ENCODE measurements around the gene PLEKHJ1. TPM values are rescaled to one million over a fixed set of nuclear protein-coding genes. Genes with fewer than 3 reads are reported as not detected.
A peak's percentile ranks its signal among the peaks of the same experiment; 100 is the strongest.

The PLEKHJ1 gene
- total and polyA plus RNA-seq, 2 of the 13 experiments (the other 11 are each of a cell fraction or from before 2014, with no cell fraction given), result 70.5 to 130 TPM

GRCh38 chr19:2236314-2237050 is at the start of gene PLEKHJ1, which contains the start of gene SF3A2 (continued):
- peak; percentile 97 for TF ChIP-seq TBX3 (IDR thresholded peaks at IDR 0.05; ENCODE audit: borderline replicate concordance)
- TF ChIP-seq TIGD3 (CRISPR knock-in tag; IDR thresholded peaks at IDR 0.05; ENCODE audit: borderline replicate concordance), result peak; percentile 96; the same call in 1 of the 2 replicates
- no peak for TF ChIP-seq RBM22 (optimal IDR thresholded peaks at IDR 0.05; ENCODE audit: low read length)
- peak; percentile 91; the same call in 1 of the 2 replicates for TF ChIP-seq ZNF816 (CRISPR knock-in tag; IDR thresholded peaks at IDR 0.05; ENCODE audit: borderline replicate concordance)
- peak; percentile 55; the same call in 1 of the 2 replicates for TF ChIP-seq MTA1 (CRISPR knock-in tag; IDR thresholded peaks at IDR 0.05; ENCODE audit: borderline replicate concordance)
- TF ChIP-seq ARNT2 (CRISPR knock-in tag; IDR thresholded peaks at IDR 0.05; ENCODE audit: low read depth), result peak; percentile 94
- TF ChIP-seq FOXP1 (IDR thresholded peaks at IDR 0.05), result no peak
- no peak for TF ChIP-seq FOXP1 (CRISPR knock-in tag; IDR thresholded peaks at IDR 0.05)
- peak; percentile 87 for TF ChIP-seq ZNF329 (CRISPR knock-in tag; IDR thresholded peaks at IDR 0.05; ENCODE audit: low read depth)
- no peak for TF ChIP-seq NFIC (IDR thresholded peaks at IDR 0.05; ENCODE audit: low read length)
- no peak; the same call in 1 of the 2 replicates for TF ChIP-seq DNMT1 (CRISPR knock-in tag; IDR thresholded peaks at IDR 0.05)
- TF ChIP-seq ATF7 (IDR thresholded peaks at IDR 0.05), result no peak
- TF ChIP-seq ATF7 (CRISPR knock-in tag; IDR thresholded peaks at IDR 0.05), result peak; percentile 82
- peak; percentile 87 for TF ChIP-seq SATB2 (CRISPR knock-in tag; IDR thresholded peaks at IDR 0.05)
- peak; percentile 99 for TF ChIP-seq ZNF598 (CRISPR knock-in tag; IDR thresholded peaks at IDR 0.05; ENCODE audit: borderline replicate concordance)
- TF ChIP-seq MED8 (CRISPR knock-in tag; IDR thresholded peaks at IDR 0.05; ENCODE audit: insufficient replicate concordance), result peak; percentile 90
- peak; percentile 82 for TF ChIP-seq HDAC1 (CRISPR knock-in tag; IDR thresholded peaks at IDR 0.05)
- TF ChIP-seq, protein P1, sequence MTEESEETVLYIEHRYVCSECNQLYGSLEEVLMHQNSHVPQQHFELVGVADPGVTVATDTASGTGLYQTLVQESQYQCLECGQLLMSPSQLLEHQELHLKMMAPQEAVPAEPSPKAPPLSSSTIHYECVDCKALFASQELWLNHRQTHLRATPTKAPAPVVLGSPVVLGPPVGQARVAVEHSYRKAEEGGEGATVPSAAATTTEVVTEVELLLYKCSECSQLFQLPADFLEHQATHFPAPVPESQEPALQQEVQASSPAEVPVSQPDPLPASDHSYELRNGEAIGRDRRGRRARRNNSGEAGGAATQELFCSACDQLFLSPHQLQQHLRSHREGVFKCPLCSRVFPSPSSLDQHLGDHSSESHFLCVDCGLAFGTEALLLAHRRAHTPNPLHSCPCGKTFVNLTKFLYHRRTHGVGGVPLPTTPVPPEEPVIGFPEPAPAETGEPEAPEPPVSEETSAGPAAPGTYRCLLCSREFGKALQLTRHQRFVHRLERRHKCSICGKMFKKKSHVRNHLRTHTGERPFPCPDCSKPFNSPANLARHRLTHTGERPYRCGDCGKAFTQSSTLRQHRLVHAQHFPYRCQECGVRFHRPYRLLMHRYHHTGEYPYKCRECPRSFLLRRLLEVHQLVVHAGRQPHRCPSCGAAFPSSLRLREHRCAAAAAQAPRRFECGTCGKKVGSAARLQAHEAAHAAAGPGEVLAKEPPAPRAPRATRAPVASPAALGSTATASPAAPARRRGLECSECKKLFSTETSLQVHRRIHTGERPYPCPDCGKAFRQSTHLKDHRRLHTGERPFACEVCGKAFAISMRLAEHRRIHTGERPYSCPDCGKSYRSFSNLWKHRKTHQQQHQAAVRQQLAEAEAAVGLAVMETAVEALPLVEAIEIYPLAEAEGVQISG (CRISPR knock-in tag; IDR thresholded peaks at IDR 0.05), result peak; percentile 89
- peak; percentile 96 for TF ChIP-seq SPEN (CRISPR knock-in tag; IDR thresholded peaks at IDR 0.05; ENCODE audit: low read depth)
- peak; percentile 19; the same call in 1 of the 2 replicates for TF ChIP-seq STAT5B (CRISPR knock-in tag; IDR thresholded peaks at IDR 0.05)
- TF ChIP-seq EED (CRISPR knock-in tag; IDR thresholded peaks at IDR 0.05), result no peak
- no peak for TF ChIP-seq CENPX (CRISPR knock-in tag; IDR thresholded peaks at IDR 0.05)
- TF ChIP-seq, protein P2, sequence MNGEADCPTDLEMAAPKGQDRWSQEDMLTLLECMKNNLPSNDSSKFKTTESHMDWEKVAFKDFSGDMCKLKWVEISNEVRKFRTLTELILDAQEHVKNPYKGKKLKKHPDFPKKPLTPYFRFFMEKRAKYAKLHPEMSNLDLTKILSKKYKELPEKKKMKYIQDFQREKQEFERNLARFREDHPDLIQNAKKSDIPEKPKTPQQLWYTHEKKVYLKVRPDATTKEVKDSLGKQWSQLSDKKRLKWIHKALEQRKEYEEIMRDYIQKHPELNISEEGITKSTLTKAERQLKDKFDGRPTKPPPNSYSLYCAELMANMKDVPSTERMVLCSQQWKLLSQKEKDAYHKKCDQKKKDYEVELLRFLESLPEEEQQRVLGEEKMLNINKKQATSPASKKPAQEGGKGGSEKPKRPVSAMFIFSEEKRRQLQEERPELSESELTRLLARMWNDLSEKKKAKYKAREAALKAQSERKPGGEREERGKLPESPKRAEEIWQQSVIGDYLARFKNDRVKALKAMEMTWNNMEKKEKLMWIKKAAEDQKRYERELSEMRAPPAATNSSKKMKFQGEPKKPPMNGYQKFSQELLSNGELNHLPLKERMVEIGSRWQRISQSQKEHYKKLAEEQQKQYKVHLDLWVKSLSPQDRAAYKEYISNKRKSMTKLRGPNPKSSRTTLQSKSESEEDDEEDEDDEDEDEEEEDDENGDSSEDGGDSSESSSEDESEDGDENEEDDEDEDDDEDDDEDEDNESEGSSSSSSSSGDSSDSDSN (CRISPR knock-in tag; IDR thresholded peaks at IDR 0.05), result peak; percentile 84
- peak; percentile 85; the same call in 1 of the 2 replicates for TF ChIP-seq ZNF33A (CRISPR knock-in tag; IDR thresholded peaks at IDR 0.05; ENCODE audit: borderline replicate concordance)
